SK-N-SH (cell line): ENCODE data around the gene ITGB6. TPM values are rescaled to one million over a fixed set of nuclear protein-coding genes. Genes with fewer than 3 reads are reported as not detected.

Experiments used
- CTCF ChIA-PET: fragments of 300-600, 350-600 bp; formaldehyde crosslinking; extraction: SDS; loops from one replicate; lab custom pipeline; 2021; lab: Yijun Ruan, JAX
- POLR2A ChIA-PET: fragments of 350-600 bp; sonication (Branson Sonifier 250); formaldehyde crosslinking; extraction: SDS; loops from one replicate; lab custom pipeline; 2020; ENCODE audit warnings: antibody characterized with exemption, inconsistent platforms; lab: Yijun Ruan, JAX
- DNase-seq: peaks from one replicate; pipeline ENCODE4 v3.0.0; 2012
- H2AFZ ChIP-seq: fragments of 200-600 bp; sonication (generic); 2 replicates; pipeline ENCODE4 v1.8.1; 2016; ENCODE audit warnings: antibody characterized with exemption, mild to moderate bottlenecking, low read depth
- H3F3A ChIP-seq: fragments of 200-600 bp; sonication (generic); replicated peaks from 2 replicates; pipeline ENCODE3; 2016; ENCODE audit warnings: antibody characterized with exemption, mild to moderate bottlenecking; ENCODE audit not compliant: insufficient read depth
- H3K27ac ChIP-seq, 2 experiments: fragments of 200-500 bp in 1 of 2; fragments of 200-600 bp in 1 of 2; sonication (Bioruptor generic) in 1 of 2; sonication (generic), shearing (Covaris generic) in 1 of 2; 2 replicates each; pipeline versions ENCODE4 v1.5.1 to v1.6.1; 2014 to 2016; ENCODE audit warnings: low read depth in 2 of 2, inconsistent platforms in 1 of 2, low read length in 1 of 2, mild to moderate bottlenecking in 1 of 2, mixed read lengths in 1 of 2
- H3K27me3 ChIP-seq: fragments of 200-600 bp; sonication (generic), shearing (Covaris generic); 2 replicates; pipeline ENCODE4 v1.6.1; 2016; ENCODE audit warnings: mixed run types; ENCODE audit not compliant: insufficient read depth
- H3K36me3 ChIP-seq, 2 experiments: fragments of 200-500 bp in 1 of 2; fragments of 200-600 bp in 1 of 2; sonication (Bioruptor generic) in 1 of 2; sonication (generic) in 1 of 2; replicated peaks in 1 of 2; 2 replicates each; pipeline versions ENCODE3 to v1.5.1; 2014 to 2016; ENCODE audit warnings: low read length in 1 of 2, mild to moderate bottlenecking in 1 of 2; ENCODE audit not compliant: insufficient read depth in 2 of 2, control insufficient read depth in 1 of 2
- H3K4me1 ChIP-seq, 2 experiments: fragments of 200-500 bp in 1 of 2; fragments of 200-600 bp in 1 of 2; sonication (Bioruptor generic) in 1 of 2; sonication (generic), shearing (Covaris generic) in 1 of 2; 2 replicates each; pipeline versions ENCODE4 v1.5.1 to v1.6.1; 2014 to 2016; ENCODE audit warnings: low read depth in 1 of 2, low read length in 1 of 2, mixed run types in 1 of 2; ENCODE audit not compliant: insufficient read depth in 2 of 2, control insufficient read depth in 1 of 2
- H3K4me2 ChIP-seq: fragments of 200-600 bp; sonication (generic), shearing (Covaris generic); 2 replicates; pipeline ENCODE4 v1.6.1; 2017; ENCODE audit warnings: mixed run types
- H3K4me3 ChIP-seq, 2 experiments: fragments of 200-500 bp in 1 of 2; fragments of 200-600 bp in 1 of 2; sonication (Bioruptor generic) in 1 of 2; sonication (generic), shearing (Covaris generic) in 1 of 2; 2 replicates each; pipeline versions ENCODE4 v1.5.1 to v1.8.1; 2014 to 2016; ENCODE audit warnings: low read depth in 2 of 2, inconsistent platforms in 1 of 2, low read length in 1 of 2, mild to moderate bottlenecking in 1 of 2, mixed read lengths in 1 of 2, moderate library complexity in 1 of 2
- H3K79me2 ChIP-seq: fragments of 200-600 bp; sonication (generic); 2 replicates; pipeline ENCODE4 v1.8.1; 2017; ENCODE audit warnings: mild to moderate bottlenecking; ENCODE audit not compliant: insufficient read depth
- H3K9ac ChIP-seq: fragments of 200-600 bp; sonication (generic); 2 replicates; pipeline ENCODE4 v1.6.1; 2017; ENCODE audit warnings: mixed run types
- H3K9me2 ChIP-seq: fragments of 200-600 bp; sonication (generic); 2 replicates; pipeline ENCODE4 v1.6.1; 2017; ENCODE audit warnings: mixed run types
- H3K9me3 ChIP-seq: fragments of 200-600 bp; sonication (generic); 2 replicates; pipeline ENCODE4 v1.6.1; 2017; ENCODE audit warnings: mixed run types, mild to moderate bottlenecking, moderate library complexity
- H4K20me1 ChIP-seq: fragments of 200-600 bp; sonication (generic); 2 replicates; pipeline ENCODE4 v1.6.1; 2017; ENCODE audit warnings: mild to moderate bottlenecking, mixed run types; ENCODE audit not compliant: insufficient read depth
- CTCF ChIP-seq: fragments of 200-600 bp; sonication (generic); IDR thresholded peaks from 2 replicates; pipeline ENCODE4 v1.6.1; 2017; ENCODE audit warnings: antibody characterized with exemption, mild to moderate bottlenecking, moderate library complexity
- EP300 ChIP-seq, 2 experiments: IDR thresholded peaks; 2 replicates each; pipeline versions ENCODE4 v1.4.0 to v1.6.1; 2012; ENCODE audit warnings: borderline replicate concordance in 1 of 2, low read depth in 1 of 2, low read length in 1 of 2
- EZH2phosphoT487 ChIP-seq: fragments of 200-600 bp; sonication (generic); IDR thresholded peaks from 2 replicates; pipeline ENCODE4 v1.6.1; 2017; ENCODE audit warnings: low read depth, mixed run types, mild to moderate bottlenecking, antibody characterized with exemption, moderate library complexity, borderline replicate concordance
- FOSL2 ChIP-seq: IDR thresholded peaks from 2 replicates; pipeline ENCODE4 v1.4.0; 2012; ENCODE audit warnings: low read depth, mild to moderate bottlenecking, moderate library complexity, borderline replicate concordance
- FOXJ3 ChIP-seq: sonication (generic); formaldehyde crosslinking; IDR thresholded peaks from 2 replicates; pipeline ENCODE4 v1.5.1; 2020; ENCODE audit warnings: mild to moderate bottlenecking, missing genetic modification reagents
- GABPA ChIP-seq: IDR thresholded peaks from 2 replicates; pipeline ENCODE4 v1.4.0; 2012; ENCODE audit warnings: low read depth, mild to moderate bottlenecking
- MEF2A ChIP-seq: IDR thresholded peaks from 2 replicates; pipeline ENCODE4 v1.4.0; 2012; ENCODE audit warnings: low read depth, borderline replicate concordance
- MXI1 ChIP-seq: IDR thresholded peaks from 2 replicates; pipeline ENCODE4 v1.6.1; 2012; ENCODE audit warnings: mild to moderate bottlenecking, low read depth, low read length, improper control_type of control experiment
- NFIC ChIP-seq: IDR thresholded peaks from 2 replicates; pipeline ENCODE4 v1.4.0; 2012; ENCODE audit warnings: borderline replicate concordance
- NRF1 ChIP-seq: IDR thresholded peaks from 2 replicates; pipeline ENCODE4 v1.6.1; 2012; ENCODE audit warnings: low read depth, mild to moderate bottlenecking, low read length
- RAD21 ChIP-seq: IDR thresholded peaks from 2 replicates; pipeline ENCODE4 v1.6.1; 2012; ENCODE audit warnings: mild to moderate bottlenecking, low read length
- RFX5 ChIP-seq: IDR thresholded peaks from 2 replicates; pipeline ENCODE4 v1.6.1; 2012; ENCODE audit warnings: mild to moderate bottlenecking, improper control_type of control experiment, low read length
- SMC3 ChIP-seq: IDR thresholded peaks from 2 replicates; pipeline ENCODE4 v1.6.1; 2012; ENCODE audit warnings: low read depth, low read length, improper control_type of control experiment
- TCF12 ChIP-seq: IDR thresholded peaks from 2 replicates; pipeline ENCODE4 v1.4.0; 2012
- ZBTB33 ChIP-seq: IDR thresholded peaks from 2 replicates; pipeline ENCODE4 v1.4.0; 2012; ENCODE audit warnings: low read depth, borderline replicate concordance
- WGBS: methylation state at CpG from one replicate; pipeline ENCODE4 v1.1.6; 2017; ENCODE audit warnings: low lambda C conversion rate; 5-methylcytosine and 5-hydroxymethylcytosine counted together
- polyA plus RNA-seq, 3 experiments: library from polyadenylated mRNA; depleted of rRNA; stranded (reverse); fragments of >200 nt; gene quantifications; 2 replicates each; pipeline ENCODE4 v1.2.3, GENCODE V29; 2012
- TF ChIP-seq, protein P1 (sequence below): IDR thresholded peaks from 2 replicates; pipeline ENCODE4 v1.4.0; 2012; ENCODE audit warnings: low read depth, borderline replicate concordance
- TF ChIP-seq, protein P2 (sequence below): IDR thresholded peaks from 2 replicates; pipeline ENCODE4 v1.4.0; 2012; ENCODE audit warnings: low read depth

ITGB6 gene
- polyA plus RNA-seq, 1 of the 3 experiments (the other 2 are of a cell fraction): 0.10 TPM

DNA sequence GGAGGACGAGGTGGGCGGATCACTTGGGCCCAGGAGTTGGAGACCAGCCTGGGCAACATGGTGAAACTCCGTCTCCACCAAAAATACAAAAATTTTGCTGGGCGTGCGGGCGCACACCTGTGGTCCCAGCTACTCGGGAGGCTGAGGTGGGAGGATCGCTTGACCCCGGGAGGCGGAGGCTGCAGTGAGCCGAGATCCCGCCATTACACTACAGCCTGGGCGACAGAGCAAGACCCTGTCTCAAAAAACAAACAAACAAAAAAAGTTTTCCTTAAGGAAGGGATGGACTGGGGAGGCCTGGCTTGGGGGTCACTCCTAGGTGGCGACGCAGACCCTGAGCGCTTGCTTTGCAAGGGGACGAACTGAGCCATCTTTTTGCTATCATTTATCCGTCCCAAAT is 138.5 kb downstream of the ITGB6 start:
- Histone ChIP-seq H3K4me1 (peaks cover 0 to 16% of the 10 kb centered on the region in 2 experiments; a peak in 2 of 4 replicates), H3K27ac (no peak overlapping the region), H3K4me2 (no peak overlapping the region), H3K79me2 (no peaks in the 10 kb centered on the region), H2AFZ (no peak overlapping the region), H3K9ac (no peak overlapping the region), H3K9me3 (no peaks in the 10 kb centered on the region), H3F3A (no peaks in the 10 kb centered on the region), H3K27me3 (no peaks in the 10 kb centered on the region; the same call in 1 of the 2 replicates), H3K36me3 (no peaks in the 10 kb centered on the region), H3K9me2 (no peaks in the 10 kb centered on the region), H3K4me3 (no peak overlapping the region), H4K20me1 (no peaks in the 10 kb centered on the region)
- ChIA-PET POLR2A (no interaction called here), CTCF (no interaction called here)
- 87% methylated on average over 18 of the region's 18 CpGs for WGBS
- TF ChIP-seq EP300 (IDR thresholded peaks at IDR 0.05; ENCODE audit: borderline replicate concordance in 1 of 2, low read depth in 1 of 2, low read length in 1 of 2) (no peak), RAD21 (no peak), SMC3 (no peak), FOSL2 (no peak), MXI1 (no peak), GABPA (no peak), FOXJ3 (CRISPR knock-in tag) (no peak), TCF12 (no peak), NFIC (no peak), MEF2A (no peak), CTCF (no peak), ZBTB33 (no peak), RFX5 (no peak)
- TF ChIP-seq, protein P1, sequence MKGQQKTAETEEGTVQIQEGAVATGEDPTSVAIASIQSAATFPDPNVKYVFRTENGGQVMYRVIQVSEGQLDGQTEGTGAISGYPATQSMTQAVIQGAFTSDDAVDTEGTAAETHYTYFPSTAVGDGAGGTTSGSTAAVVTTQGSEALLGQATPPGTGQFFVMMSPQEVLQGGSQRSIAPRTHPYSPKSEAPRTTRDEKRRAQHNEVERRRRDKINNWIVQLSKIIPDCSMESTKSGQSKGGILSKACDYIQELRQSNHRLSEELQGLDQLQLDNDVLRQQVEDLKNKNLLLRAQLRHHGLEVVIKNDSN: no peak
- no peak for DNase-seq

GRCh38 chr2:160060297-160060696 is 139.8 kb downstream of the ITGB6 start:
- Histone ChIP-seq H2AFZ (no peak overlapping the region), H3K27me3 (no peaks in the 10 kb centered on the region; the same call in 1 of the 2 replicates), H3K27ac (no peak overlapping the region), H3K36me3 (no peaks in the 10 kb centered on the region), H3K9ac (no peak overlapping the region), H3K79me2 (no peaks in the 10 kb centered on the region), H3K9me2 (no peaks in the 10 kb centered on the region), H3K9me3 (no peaks in the 10 kb centered on the region), H3K4me2 (no peak overlapping the region), H3K4me3 (no peak overlapping the region), H3F3A (no peaks in the 10 kb centered on the region), H3K4me1 (peaks cover 0 to 16% of the 10 kb centered on the region in 2 experiments; a peak in 2 of 4 replicates), H4K20me1 (no peaks in the 10 kb centered on the region)
- ChIA-PET CTCF (no interaction called here), POLR2A (no interaction called here)
- DNase-seq: no peak
- TF ChIP-seq NFIC (no peak), EZH2phosphoT487 (no peak), NRF1 (no peak)
- TF ChIP-seq, protein P2, sequence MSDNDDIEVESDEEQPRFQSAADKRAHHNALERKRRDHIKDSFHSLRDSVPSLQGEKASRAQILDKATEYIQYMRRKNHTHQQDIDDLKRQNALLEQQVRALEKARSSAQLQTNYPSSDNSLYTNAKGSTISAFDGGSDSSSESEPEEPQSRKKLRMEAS: no peak
- WGBS: 81% methylated on average over 2 of the region's 2 CpGs
